CD14-positive monocyte (primary cell): ENCODE results near the gene IRF2BP2. TPM values are rescaled to one million over a fixed set of nuclear protein-coding genes. Genes with fewer than 3 reads are reported as not detected.

Experiments used
- DNase-seq, 3 donors: peaks; one replicate each; pipeline ENCODE4 v3.0.0-alpha.2; 2011 to 2022
- H2AFZ ChIP-seq: 2 replicates; pipeline ENCODE4 v1.6.0; 2012; ENCODE audit warnings: mild to moderate bottlenecking, low read depth, low read length, inconsistent platforms; ENCODE audit not compliant: insufficient read depth, poor library complexity, severe bottlenecking
- H3K27ac ChIP-seq, 2 donors: 1 replicate in 1 of 2; 2 replicates in 1 of 2; pipeline ENCODE4 v1.5.1; 2012 to 2013; ENCODE audit warnings: low read length in 2 of 2, control low read depth in 1 of 2, inconsistent platforms in 1 of 2, low read depth in 1 of 2, mild to moderate bottlenecking in 1 of 2
- H3K27me3 ChIP-seq, 2 donors: one replicate each; pipeline versions ENCODE4 v1.6.0 to v1.6.1; 2011 to 2013; ENCODE audit warnings: low read length in 2 of 2; ENCODE audit not compliant: control insufficient read depth in 2 of 2, insufficient read depth in 2 of 2
- H3K36me3 ChIP-seq, 2 donors: replicated peaks in 1 of 2; 1 replicate in 1 of 2; 2 replicates in 1 of 2; pipeline versions ENCODE4 v1.5.1 to v1.6.1; 2012 to 2013; ENCODE audit warnings: low read length in 2 of 2, control low read depth in 1 of 2, inconsistent platforms in 1 of 2, mild to moderate bottlenecking in 1 of 2; ENCODE audit not compliant: insufficient read depth in 2 of 2, control insufficient read depth in 1 of 2
- H3K4me1 ChIP-seq, 2 donors: 1 replicate in 1 of 2; 2 replicates in 1 of 2; pipeline versions ENCODE4 v1.5.1 to v1.6.1; 2012 to 2013; ENCODE audit warnings: low read length in 2 of 2, control low read depth in 1 of 2, inconsistent platforms in 1 of 2, mild to moderate bottlenecking in 1 of 2, moderate library complexity in 1 of 2; ENCODE audit not compliant: insufficient read depth in 2 of 2, control insufficient read depth in 1 of 2
- H3K4me2 ChIP-seq: replicated peaks from 2 replicates; pipeline ENCODE3; 2012; ENCODE audit warnings: low read length, moderate library complexity, mild to moderate bottlenecking; ENCODE audit not compliant: poor library complexity, severe bottlenecking; ENCODE audit errors: extremely low read depth
- H3K4me3 ChIP-seq, 3 experiments: fragments of 200-600 bp in 1 of 3; sonication (generic) in 1 of 3; replicated peaks in 1 of 3; 1 replicate in 2 of 3; 2 replicates in 1 of 3; pipeline ENCODE4 v1.5.1; 2011 to 2013; ENCODE audit warnings: low read length in 3 of 3, mild to moderate bottlenecking in 3 of 3, control low read depth in 2 of 3, low read depth in 2 of 3, inconsistent platforms in 1 of 3, moderate library complexity in 1 of 3
- H3K79me2 ChIP-seq: 2 replicates; pipeline ENCODE4 v1.6.0; 2012; ENCODE audit warnings: mild to moderate bottlenecking, control low read depth, inconsistent platforms, low read length, moderate library complexity; ENCODE audit not compliant: insufficient read depth
- H3K9ac ChIP-seq: 2 replicates; pipeline ENCODE4 v1.6.0; 2017; ENCODE audit warnings: low read length, mild to moderate bottlenecking; ENCODE audit not compliant: insufficient read depth, poor library complexity, severe bottlenecking
- H3K9me3 ChIP-seq, 2 donors: replicated peaks in 1 of 2; 1 replicate in 1 of 2; 2 replicates in 1 of 2; pipeline versions ENCODE4 v1.5.1 to v1.6.1; 2012 to 2013; ENCODE audit warnings: low read length in 2 of 2, control low read depth in 1 of 2; ENCODE audit not compliant: control insufficient read depth in 1 of 2, insufficient read depth in 1 of 2
- H4K20me1 ChIP-seq: 2 replicates; pipeline ENCODE4 v1.6.0; 2012; ENCODE audit warnings: mild to moderate bottlenecking, low read length, control low read depth, moderate library complexity; ENCODE audit not compliant: insufficient read depth
- H3K27ac Mint-ChIP-seq, 7 donors: one replicate each; pipeline ENCODE4 v1.8.0; 2020; ENCODE audit warnings: mild to moderate bottlenecking in 7 of 7, mixed read lengths in 7 of 7, moderate library complexity in 6 of 7, inconsistent platforms in 2 of 7
- H3K27me3 Mint-ChIP-seq, 3 donors: one replicate each; pipeline ENCODE4 v1.8.0; 2021 to 2022; ENCODE audit warnings: low read depth in 3 of 3, mild to moderate bottlenecking in 3 of 3, mixed read lengths in 3 of 3, moderate library complexity in 3 of 3, inconsistent platforms in 1 of 3
- H3K36me3 Mint-ChIP-seq, 2 donors: one replicate each; pipeline ENCODE4 v1.8.0; 2020; ENCODE audit warnings: mixed read lengths in 2 of 2, inconsistent platforms in 1 of 2, mild to moderate bottlenecking in 1 of 2
- H3K4me1 Mint-ChIP-seq: one replicate; pipeline ENCODE4 v1.8.0; 2020; ENCODE audit warnings: mild to moderate bottlenecking, mixed read lengths
- H3K4me3 Mint-ChIP-seq, 2 donors: one replicate each; pipeline ENCODE4 v1.8.0; 2020; ENCODE audit warnings: mild to moderate bottlenecking in 2 of 2, mixed read lengths in 2 of 2, moderate library complexity in 1 of 2
- H3K9me3 Mint-ChIP-seq, 7 donors: one replicate each; pipeline ENCODE4 v1.8.0; 2020 to 2022; ENCODE audit warnings: mixed read lengths in 7 of 7, mild to moderate bottlenecking in 6 of 7, moderate library complexity in 6 of 7, inconsistent platforms in 2 of 7
- WGBS: methylation state at CpG from one replicate; pipeline ENCODE4 v1.1.5; 2013; ENCODE audit warnings: missing lambda C conversion rate; ENCODE audit not compliant: insufficient coverage; 5-methylcytosine and 5-hydroxymethylcytosine counted together
- intact Hi-C, 2 donors: fragments of 100-400 bp; cut with micrococcal nuclease; formaldehyde crosslinking; loops; one replicate each; pipeline versions ENCODE4 v1.15.0 to v1.15.1; 2023
- polyA plus RNA-seq, 3 donors: library from polyadenylated mRNA; depleted of rRNA in 1 of 3; unstranded in 2 of 3; stranded (reverse) in 1 of 3; fragments of 300-500 nt in 2 of 3; fragments of >200 nt in 1 of 3; fragmentation: Illumina TruSeq in 2 of 3; gene quantifications; 1 replicate in 2 of 3; 2 replicates in 1 of 3; pipeline ENCODE4 v1.2.3, GENCODE V29; 2012 to 2021
- TF ChIP-seq, protein P1 (sequence below): fragments of 200-600 bp; IDR thresholded peaks from one replicate; pipeline ENCODE4 v1.8.0; 2022; ENCODE audit warnings: antibody characterized with exemption, mild to moderate bottlenecking

IRF2BP2 gene
- polyA plus RNA-seq, 3 donors, result 22.4 to 656 (median 22.6) TPM

DNA sequence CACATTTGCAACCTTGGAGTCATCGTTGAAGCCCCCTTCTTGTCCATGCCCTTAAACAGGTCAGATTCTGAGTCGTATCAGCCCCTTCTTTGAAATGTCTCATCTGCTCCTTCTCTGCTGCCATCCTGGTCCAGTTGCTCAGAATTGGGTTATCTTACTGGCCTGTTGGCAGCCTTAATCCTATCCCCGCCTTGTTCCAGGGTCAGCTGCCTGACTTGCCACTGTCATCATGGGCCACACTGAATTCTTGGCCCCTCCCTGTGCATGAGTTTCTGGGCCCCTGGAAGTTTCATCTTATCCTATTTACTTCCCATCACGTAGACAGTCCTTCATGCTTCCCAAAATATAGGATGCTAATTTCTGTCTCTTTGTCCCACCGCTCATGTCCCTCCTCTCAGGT lies 23.7 kb downstream of the IRF2BP2 start:
- Histone ChIP-seq H3K9ac (no peak overlapping the region), H3K27me3 (no peaks in the 10 kb centered on the region), H3K4me3 (no peak overlapping the region), H2AFZ (no peak overlapping the region), H3K4me1 (peaks cover 8 to 13% of the 10 kb centered on the region in 2 donors), H3K27ac (no peak overlapping the region), H3K4me2 (no peak overlapping the region), H3K79me2 (no peaks in the 10 kb centered on the region), H3K36me3 (no peaks in the 10 kb centered on the region), H4K20me1 (no peaks in the 10 kb centered on the region), H3K9me3 (no peaks in the 10 kb centered on the region)
- no peak overlapping the region for H3K4me3 Mint-ChIP-seq
- intact Hi-C loops, result no loop called here
- TF ChIP-seq, protein P1, sequence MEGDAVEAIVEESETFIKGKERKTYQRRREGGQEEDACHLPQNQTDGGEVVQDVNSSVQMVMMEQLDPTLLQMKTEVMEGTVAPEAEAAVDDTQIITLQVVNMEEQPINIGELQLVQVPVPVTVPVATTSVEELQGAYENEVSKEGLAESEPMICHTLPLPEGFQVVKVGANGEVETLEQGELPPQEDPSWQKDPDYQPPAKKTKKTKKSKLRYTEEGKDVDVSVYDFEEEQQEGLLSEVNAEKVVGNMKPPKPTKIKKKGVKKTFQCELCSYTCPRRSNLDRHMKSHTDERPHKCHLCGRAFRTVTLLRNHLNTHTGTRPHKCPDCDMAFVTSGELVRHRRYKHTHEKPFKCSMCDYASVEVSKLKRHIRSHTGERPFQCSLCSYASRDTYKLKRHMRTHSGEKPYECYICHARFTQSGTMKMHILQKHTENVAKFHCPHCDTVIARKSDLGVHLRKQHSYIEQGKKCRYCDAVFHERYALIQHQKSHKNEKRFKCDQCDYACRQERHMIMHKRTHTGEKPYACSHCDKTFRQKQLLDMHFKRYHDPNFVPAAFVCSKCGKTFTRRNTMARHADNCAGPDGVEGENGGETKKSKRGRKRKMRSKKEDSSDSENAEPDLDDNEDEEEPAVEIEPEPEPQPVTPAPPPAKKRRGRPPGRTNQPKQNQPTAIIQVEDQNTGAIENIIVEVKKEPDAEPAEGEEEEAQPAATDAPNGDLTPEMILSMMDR, result no peak
- peaks cover 0 to 2% (median 1%) of the 10 kb centered on the region in 7 donors for H3K9me3 Mint-ChIP-seq
- DNase-seq, result no peak
- no peaks in the 10 kb centered on the region for H3K36me3 Mint-ChIP-seq
- WGBS, result 94% methylated on average over 5 of the region's 5 CpGs
- H3K27me3 Mint-ChIP-seq, result peaks cover 1 to 6% (median 2%) of the 10 kb centered on the region in 3 donors
- peaks cover 8% of the 10 kb centered on the region for H3K4me1 Mint-ChIP-seq
- H3K27ac Mint-ChIP-seq, result no peak overlapping the region

GRCh38 chr1:234585330-234586055 lies 24.5 kb downstream of the IRF2BP2 start:
- H3K4me1 Mint-ChIP-seq, result peaks cover 8% of the 10 kb centered on the region
- Histone ChIP-seq H3K9me3 (no peaks in the 10 kb centered on the region), H3K4me3 (no peak overlapping the region), H3K27ac (no peak overlapping the region), H3K9ac (no peak overlapping the region), H3K79me2 (no peaks in the 10 kb centered on the region), H3K4me1 (peaks cover 8 to 13% of the 10 kb centered on the region in 2 donors), H2AFZ (no peak overlapping the region), H3K4me2 (no peak overlapping the region), H4K20me1 (no peaks in the 10 kb centered on the region), H3K27me3 (no peaks in the 10 kb centered on the region), H3K36me3 (no peaks in the 10 kb centered on the region)
- 98% methylated on average over 6 of the region's 8 CpGs for WGBS
- H3K9me3 Mint-ChIP-seq, result peaks cover 0 to 8% (median 2%) of the 10 kb centered on the region in 7 donors
- peak overlapping the region in 2 of 7 donors; percentile 19 to 51 for H3K27ac Mint-ChIP-seq
- TF ChIP-seq, protein P1, result no peak
- no peaks in the 10 kb centered on the region for H3K36me3 Mint-ChIP-seq
- H3K4me3 Mint-ChIP-seq, result no peak overlapping the region
- no peak for DNase-seq
- peaks cover 1 to 6% (median 2%) of the 10 kb centered on the region in 3 donors for H3K27me3 Mint-ChIP-seq
- intact Hi-C loops, result no loop called here
